Muscle of back (tissue), 13 donors: ENCODE data around the gene KRT12. TPM values are rescaled to one million over a fixed set of nuclear protein-coding genes. Genes with fewer than 3 reads are reported as not detected.

ENCODE experiments used
- DNase-seq, 3 donors: peaks; one replicate each; pipeline versions ENCODE4 v3.0.0 to v3.0.0-alpha.2; 2013
- long read RNA-seq, 9 donors: transcript quantifications; one replicate each; lab custom pipeline, GENCODE V29; 2026
- polyA plus RNA-seq, 10 donors: library from polyadenylated mRNA; unstranded; fragments of 120-200 nt; gene quantifications; one replicate each; pipeline ENCODE4 v1.2.1, GENCODE V29; 2013; ENCODE audit not compliant: insufficient read length in 10 of 10

Gene KRT12
- polyA plus RNA-seq, result under 1 TPM in 7 of 10 donors, not detected in 3; 0.08 to 0.76 (median 0.27) TPM
- long read RNA-seq, donor 1, result 0 reads
- long read RNA-seq, donor 2, result 0 reads
- long read RNA-seq, donor 3, result 0 reads
- long read RNA-seq, donor 4, result 0 reads
- long read RNA-seq, donor 5, result 0 reads
- long read RNA-seq, donor 6, result 0 reads
- long read RNA-seq, donor 7, result 0 reads
- long read RNA-seq, donor 8, result 0 reads
- long read RNA-seq, donor 9, result 0 reads

- DNase-seq, result no peak
Measured at GRCh38 chr17:40866838-40867237, at the start of gene KRT12. Gene KRT12 (minus strand): TSS chr17:40867223. CDS start chr17:40867186, 37 bp downstream.

GRCh38 chr17:40916366-40916765 lies 49.3 kb upstream of the KRT12 start:
- no peak for DNase-seq

- peak in 1 of 3 donors; percentile 16 for DNase-seq
Measured at GRCh38 chr17:40915721-40916256, 48.8 kb upstream of the KRT12 start.

GRCh38 chr17:40915199-40915661 lies 48.2 kb upstream of the KRT12 start:
- peak in 1 of 3 donors; percentile 88 for DNase-seq

- DNase-seq, result no peak
Measured at GRCh38 chr17:40914075-40914855, 47.2 kb upstream of the KRT12 start.

DNA sequence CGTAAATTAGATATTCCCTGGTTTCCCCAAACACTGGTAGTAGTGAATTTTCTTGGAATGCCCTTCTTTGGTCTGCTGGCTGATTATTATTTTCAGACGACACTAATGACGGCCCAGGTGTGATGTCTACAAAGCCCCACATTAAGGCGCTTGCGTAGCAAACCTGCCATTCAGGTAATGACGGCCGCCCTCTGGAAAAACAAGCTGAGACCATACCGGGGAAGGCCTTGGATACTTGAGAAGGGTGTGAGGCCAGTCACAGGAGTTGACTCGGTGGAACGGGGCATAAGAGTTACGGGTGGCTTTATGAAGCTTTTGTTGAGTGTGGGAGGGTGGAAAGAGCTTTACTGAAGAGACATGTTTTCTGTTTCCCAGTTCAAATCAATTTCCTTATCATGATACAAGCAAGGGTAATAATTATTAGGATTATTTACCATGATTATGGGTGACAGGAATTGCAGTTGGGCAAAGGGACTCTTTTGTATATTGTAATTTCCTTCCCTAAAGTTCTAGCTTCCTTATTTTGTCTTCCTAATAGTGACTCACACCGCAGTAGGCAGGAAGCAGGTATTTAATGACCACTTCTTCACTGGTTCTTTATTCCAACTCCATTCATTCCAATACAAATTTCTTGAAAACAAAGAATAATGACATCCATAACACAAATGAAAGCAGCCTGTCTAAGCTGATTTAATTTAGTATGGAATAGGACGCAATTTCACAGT lies 45.6 kb upstream of the KRT12 start:
- DNase-seq, result no peak

- DNase-seq, result peak; percentile 27 to 84 (median 57)
Measured at GRCh38 chr17:40910441-40910841, 43.4 kb upstream of the KRT12 start.

GRCh38 chr17:40909755-40910154 lies 42.7 kb upstream of the KRT12 start:
- DNase-seq, result no peak

- DNase-seq, result peak; percentile 75 to 94 (median 86)
Measured at GRCh38 chr17:40909351-40909750, 42.3 kb upstream of the KRT12 start.

- DNase-seq, result no peak
Measured at GRCh38 chr17:40906613-40907012, 39.6 kb upstream of the KRT12 start.

- no peak for DNase-seq
Measured at GRCh38 chr17:40905370-40905769, 38.3 kb upstream of the KRT12 start.

DNA sequence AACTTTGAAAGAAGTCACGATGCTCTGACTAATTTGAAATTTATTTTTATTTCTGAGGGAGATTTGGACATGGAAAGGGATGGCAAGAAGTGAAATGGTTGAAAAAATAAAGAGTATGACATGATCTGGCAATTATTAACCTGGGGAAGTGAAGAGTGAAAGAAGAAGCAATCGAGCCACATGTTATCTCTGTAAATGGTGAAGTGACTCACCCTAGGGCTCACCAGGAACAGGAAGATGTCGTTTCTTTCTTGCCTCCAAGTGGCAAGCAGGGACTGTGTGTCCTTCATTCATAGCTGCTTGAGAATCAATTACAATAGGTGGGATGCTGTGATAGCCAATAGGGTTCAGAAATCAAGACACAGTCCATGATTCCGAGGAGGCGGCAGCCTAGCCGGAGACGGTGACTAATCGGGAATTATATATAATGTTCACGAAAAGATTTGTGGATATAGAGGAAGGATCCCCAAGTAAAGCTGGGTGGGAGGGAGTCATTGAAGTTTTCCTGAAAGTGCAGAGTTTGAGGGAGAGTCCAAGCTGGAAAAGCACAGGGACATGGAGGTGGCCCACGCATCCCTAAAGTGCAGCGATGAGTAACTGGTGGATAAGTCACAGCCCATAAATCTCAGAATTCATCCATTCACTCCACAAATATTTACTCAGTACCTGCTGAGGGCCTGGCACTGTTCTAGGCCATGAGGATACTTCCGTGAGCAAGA lies 36.3 kb upstream of the KRT12 start:
- no peak for DNase-seq

GRCh38 chr17:40902498-40902897 lies 35.5 kb upstream of the KRT12 start:
- DNase-seq, result no peak

DNA sequence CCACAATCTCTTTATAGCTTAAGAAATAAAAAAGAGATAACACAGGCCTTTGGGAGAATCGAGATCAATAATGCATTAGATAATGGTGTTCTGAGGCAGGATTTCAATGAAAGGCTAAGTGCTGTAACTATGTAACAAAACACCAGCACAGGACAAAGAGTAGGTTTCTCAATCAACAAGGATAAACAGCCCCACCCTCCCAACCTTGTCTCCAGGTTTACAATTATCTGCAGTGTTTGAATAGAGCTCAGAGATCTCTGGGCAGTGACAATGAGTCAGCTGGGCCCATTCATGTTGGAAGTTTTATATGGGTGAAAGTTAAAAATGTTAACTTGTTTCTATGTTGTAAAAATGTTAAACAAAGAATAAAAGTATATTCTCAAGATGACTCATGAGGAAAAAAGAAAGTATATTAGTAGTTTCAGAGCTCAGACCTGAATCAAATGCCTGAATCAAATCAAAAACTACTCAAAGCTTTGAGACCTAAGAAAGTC lies 35.0 kb upstream of the KRT12 start:
- DNase-seq, result no peak

GRCh38 chr17:40900809-40901356 lies 33.9 kb upstream of the KRT12 start:
- DNase-seq, result no peak

DNA sequence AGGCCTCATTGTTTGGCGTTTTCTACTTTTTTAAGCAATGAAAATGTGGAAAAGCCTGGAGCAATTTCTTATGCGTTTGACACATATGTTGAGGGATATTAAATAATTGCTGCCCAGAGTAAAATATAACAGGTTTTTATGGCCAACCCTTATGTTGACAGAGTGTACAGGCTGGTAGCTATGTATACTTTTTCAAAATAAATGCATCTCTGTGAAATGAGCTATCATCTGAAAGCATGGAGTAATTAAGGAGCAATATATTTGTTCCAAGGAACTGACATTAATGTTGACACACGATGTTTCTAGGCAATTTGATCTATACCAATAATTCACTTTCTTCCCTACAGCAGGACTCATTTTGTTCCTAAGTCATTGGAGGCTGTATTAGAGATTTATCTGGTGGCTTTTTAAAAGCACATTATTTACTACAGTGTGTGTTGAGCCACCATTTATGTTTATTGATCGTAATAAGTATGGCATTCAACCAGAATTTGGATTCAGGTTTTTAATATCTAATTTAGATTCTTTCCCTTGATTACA lies 30.0 kb upstream of the KRT12 start:
- DNase-seq, result no peak

- no peak for DNase-seq
Measured at GRCh38 chr17:40895106-40895730, 28.2 kb upstream of the KRT12 start.

DNA sequence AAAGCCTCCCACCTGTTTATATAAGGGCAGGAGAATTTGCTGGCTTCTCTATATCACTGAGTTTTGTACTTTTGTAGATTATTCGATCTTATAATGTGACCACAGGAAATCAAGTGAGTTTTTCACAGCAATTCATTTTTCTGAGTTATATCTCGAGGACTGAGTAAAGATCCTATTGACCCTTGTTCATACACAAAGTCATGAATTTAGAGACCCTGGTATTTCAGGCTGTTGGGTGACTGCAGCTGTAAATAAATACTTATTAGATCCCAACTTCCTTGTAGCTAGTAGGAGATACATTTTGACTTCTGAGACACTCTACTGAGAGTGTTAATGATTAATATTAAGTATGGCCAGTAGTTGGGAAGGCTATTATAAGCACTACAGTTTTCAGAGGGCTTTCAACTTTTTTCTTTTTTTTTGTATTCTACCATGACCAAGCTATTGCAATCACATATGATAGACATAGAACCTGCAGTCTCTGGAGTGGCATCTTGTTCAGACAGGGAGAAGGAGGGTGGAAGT lies 21.2 kb upstream of the KRT12 start:
- DNase-seq, result no peak

GRCh38 chr17:40886090-40886489 lies 19.1 kb upstream of the KRT12 start:
- DNase-seq, result no peak
